Measurements from ENCODE around the gene EXOC6. TPM values are rescaled to one million over a fixed set of nuclear protein-coding genes. Genes with fewer than 3 reads are reported as not detected.

The EXOC6 gene
- total RNA-seq, 1 experiment from 2014 or later = 19.2 TPM

- CTCF ChIA-PET = interaction anchor here (0.6 kb wide), 1 partner anchor 265 kb away, joined by 4 read pairs; no protein-coding TSS in a partner anchor
- H3K27ac Mint-ChIP-seq (ENCODE audit: unreplicated experiment) = no peak overlapping the region
- BruUV-seq (replicated peaks) = no TSS peak
- H3K36me3 Mint-ChIP-seq (ENCODE audit: insufficient read depth, unreplicated experiment) = peaks cover 31% of the 10 kb centered on the region
- peak; percentile 30 for DNase-seq
- no peaks in the 10 kb centered on the region for H3K4me1 Mint-ChIP-seq (ENCODE audit: low read depth, unreplicated experiment)
- peak overlapping the region; percentile 81 for H3K4me3 Mint-ChIP-seq (ENCODE audit: low read depth, unreplicated experiment)
- TF ChIP-seq, protein P1, sequence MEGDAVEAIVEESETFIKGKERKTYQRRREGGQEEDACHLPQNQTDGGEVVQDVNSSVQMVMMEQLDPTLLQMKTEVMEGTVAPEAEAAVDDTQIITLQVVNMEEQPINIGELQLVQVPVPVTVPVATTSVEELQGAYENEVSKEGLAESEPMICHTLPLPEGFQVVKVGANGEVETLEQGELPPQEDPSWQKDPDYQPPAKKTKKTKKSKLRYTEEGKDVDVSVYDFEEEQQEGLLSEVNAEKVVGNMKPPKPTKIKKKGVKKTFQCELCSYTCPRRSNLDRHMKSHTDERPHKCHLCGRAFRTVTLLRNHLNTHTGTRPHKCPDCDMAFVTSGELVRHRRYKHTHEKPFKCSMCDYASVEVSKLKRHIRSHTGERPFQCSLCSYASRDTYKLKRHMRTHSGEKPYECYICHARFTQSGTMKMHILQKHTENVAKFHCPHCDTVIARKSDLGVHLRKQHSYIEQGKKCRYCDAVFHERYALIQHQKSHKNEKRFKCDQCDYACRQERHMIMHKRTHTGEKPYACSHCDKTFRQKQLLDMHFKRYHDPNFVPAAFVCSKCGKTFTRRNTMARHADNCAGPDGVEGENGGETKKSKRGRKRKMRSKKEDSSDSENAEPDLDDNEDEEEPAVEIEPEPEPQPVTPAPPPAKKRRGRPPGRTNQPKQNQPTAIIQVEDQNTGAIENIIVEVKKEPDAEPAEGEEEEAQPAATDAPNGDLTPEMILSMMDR (IDR thresholded peaks at IDR 0.05; ENCODE audit: unreplicated experiment) = no peak
- intact Hi-C loops (cut with micrococcal nuclease; ENCODE audit: unreplicated experiment) = no loop called here
- no peaks in the 10 kb centered on the region for H3K9me3 Mint-ChIP-seq (ENCODE audit: low read depth, unreplicated experiment)
- H3K27me3 Mint-ChIP-seq (ENCODE audit: unreplicated experiment) = peaks cover 10% of the 10 kb centered on the region
These were observed 223.9 kb downstream of the EXOC6 start for GRCh38 chr10:93072225-93072712.

DNA sequence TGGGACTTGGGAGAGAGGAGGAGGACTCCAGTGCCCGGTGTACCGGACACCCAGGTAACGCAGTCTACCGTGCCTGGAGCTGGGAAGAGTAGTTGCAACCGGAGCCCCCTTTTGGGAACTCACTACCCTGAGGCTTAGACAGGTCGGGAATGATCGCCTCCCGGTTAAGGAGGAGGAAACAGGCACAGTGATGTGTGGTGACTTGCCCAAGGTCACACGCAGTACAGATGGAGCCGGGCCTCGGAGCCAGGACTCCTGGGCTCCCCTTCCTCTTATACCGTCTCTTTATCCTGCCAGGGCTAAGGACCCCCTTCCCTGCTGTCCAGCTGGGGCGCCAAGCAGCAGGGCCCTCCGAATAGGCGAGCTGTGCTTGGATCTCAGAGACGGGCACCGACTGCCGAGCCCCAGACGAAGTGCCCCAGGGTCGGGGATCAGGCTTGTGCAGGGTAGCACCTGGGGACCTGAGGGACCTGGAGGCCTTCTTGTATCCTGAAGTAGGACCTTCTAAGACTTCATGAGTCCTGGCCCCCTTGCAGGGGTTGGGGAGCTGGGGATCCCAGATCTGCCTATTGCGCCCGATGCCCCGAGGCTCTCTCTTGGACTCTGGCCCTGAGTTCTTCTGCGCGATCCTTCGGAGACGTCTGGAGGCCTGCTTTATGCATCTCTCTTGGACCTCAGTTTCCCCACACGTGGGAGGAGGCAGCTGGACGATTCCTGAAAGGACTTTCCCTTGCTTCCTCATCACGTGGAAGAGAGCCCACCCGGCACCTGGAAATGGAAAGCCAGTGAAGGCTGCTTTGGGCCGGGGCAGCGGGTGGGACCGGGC lies 224.6 kb downstream of the EXOC6 start:
- Mint-ChIP-seq H3K4me3 (ENCODE audit: low read depth, unreplicated experiment) (peak overlapping the region; percentile 81), H3K36me3 (ENCODE audit: insufficient read depth, unreplicated experiment) (peaks cover 31% of the 10 kb centered on the region), H3K27me3 (ENCODE audit: unreplicated experiment) (peaks cover 10% of the 10 kb centered on the region), H3K4me1 (ENCODE audit: low read depth, unreplicated experiment) (no peaks in the 10 kb centered on the region), H3K27ac (ENCODE audit: unreplicated experiment) (no peak overlapping the region), H3K9me3 (ENCODE audit: low read depth, unreplicated experiment) (no peaks in the 10 kb centered on the region)
- peak; percentile 4 for DNase-seq
- TF ChIP-seq, protein P1 (IDR thresholded peaks at IDR 0.05; ENCODE audit: unreplicated experiment) = no peak
- BruUV-seq (replicated peaks) = no TSS peak
- intact Hi-C loops (cut with micrococcal nuclease; ENCODE audit: unreplicated experiment) = no loop called here
- CTCF ChIA-PET = interaction anchor here (0.6 kb wide), 1 partner anchor 264 kb away, joined by 4 read pairs; no protein-coding TSS in a partner anchor

DNA sequence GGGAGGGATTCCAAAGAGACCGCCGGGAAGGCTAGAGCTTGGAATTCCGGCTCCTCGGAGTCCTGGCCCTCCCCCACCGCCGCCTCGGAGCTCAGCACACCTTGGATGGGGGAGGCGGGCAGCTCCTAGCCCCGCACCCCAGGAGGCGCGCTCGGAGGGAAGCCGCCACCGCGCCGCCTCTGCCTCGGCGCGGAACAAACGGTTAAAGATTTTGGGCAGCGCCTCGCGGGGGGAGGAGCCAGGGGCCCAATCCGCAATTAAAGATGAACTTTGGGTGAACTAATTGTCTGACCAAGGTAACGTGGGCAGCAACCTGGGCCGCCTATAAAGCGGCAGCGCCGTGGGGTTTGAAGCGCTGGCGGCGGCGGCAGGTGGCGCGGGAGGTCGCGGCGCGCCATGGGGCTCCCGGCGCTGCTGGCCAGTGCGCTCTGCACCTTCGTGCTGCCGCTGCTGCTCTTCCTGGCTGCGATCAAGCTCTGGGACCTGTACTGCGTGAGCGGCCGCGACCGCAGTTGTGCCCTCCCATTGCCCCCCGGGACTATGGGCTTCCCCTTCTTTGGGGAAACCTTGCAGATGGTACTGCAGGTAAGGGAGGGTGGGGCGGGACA lies 225.3 kb downstream of the EXOC6 start, which contains the start of gene CYP26A1:
Gene CYP26A1 (plus strand): TSS at position 355 of the 608 bp plus-strand sequence. CDS start 42 bp downstream, at position 397.
- H3K4me3 Mint-ChIP-seq (ENCODE audit: low read depth, unreplicated experiment) = peak within 1 kb of the TSS; percentile 81

GRCh38 chr10:93074147-93074596 lies 225.9 kb downstream of the EXOC6 start:
- intact Hi-C loops (cut with micrococcal nuclease; ENCODE audit: unreplicated experiment) = no loop called here
- TF ChIP-seq, protein P1 (IDR thresholded peaks at IDR 0.05; ENCODE audit: unreplicated experiment) = peak; percentile 23
- Mint-ChIP-seq H3K4me3 (ENCODE audit: low read depth, unreplicated experiment) (peak overlapping the region; percentile 81), H3K36me3 (ENCODE audit: insufficient read depth, unreplicated experiment) (peaks cover 31% of the 10 kb centered on the region), H3K27me3 (ENCODE audit: unreplicated experiment) (peaks cover 10% of the 10 kb centered on the region), H3K9me3 (ENCODE audit: low read depth, unreplicated experiment) (no peaks in the 10 kb centered on the region), H3K4me1 (ENCODE audit: low read depth, unreplicated experiment) (no peaks in the 10 kb centered on the region), H3K27ac (ENCODE audit: unreplicated experiment) (no peak overlapping the region)
- peak; percentile 47 for DNase-seq
- no TSS peak for BruUV-seq (replicated peaks)
- CTCF ChIA-PET = interaction anchor here (0.6 kb wide), 1 partner anchor 35 kb away, joined by 3 read pairs; no protein-coding TSS in a partner anchor

More for the DNA sequence above, 225.3 kb downstream of the EXOC6 start, which contains the start of gene CYP26A1:
- BruUV-seq (replicated peaks) = no TSS peak
- Mint-ChIP-seq H3K36me3 (ENCODE audit: insufficient read depth, unreplicated experiment) (peaks cover 31% of the 10 kb centered on the region), H3K27me3 (ENCODE audit: unreplicated experiment) (peaks cover 10% of the 10 kb centered on the region), H3K27ac (ENCODE audit: unreplicated experiment) (no peak within 1 kb of the TSS), H3K9me3 (ENCODE audit: low read depth, unreplicated experiment) (no peaks in the 10 kb centered on the region), H3K4me1 (ENCODE audit: low read depth, unreplicated experiment) (no peaks in the 10 kb centered on the region)
- intact Hi-C loops (cut with micrococcal nuclease; ENCODE audit: unreplicated experiment) = no loop called here
- TF ChIP-seq, protein P1 (IDR thresholded peaks at IDR 0.05; ENCODE audit: unreplicated experiment) = no peak
- peak; percentile 32 for DNase-seq
- CTCF ChIA-PET = interaction anchor here (0.6 kb wide), 1 partner anchor 34 kb away, joined by 3 read pairs; no protein-coding TSS in a partner anchor

All from Calu3 (cell line).